Measurements from ENCODE around the gene KLC3.

DNA sequence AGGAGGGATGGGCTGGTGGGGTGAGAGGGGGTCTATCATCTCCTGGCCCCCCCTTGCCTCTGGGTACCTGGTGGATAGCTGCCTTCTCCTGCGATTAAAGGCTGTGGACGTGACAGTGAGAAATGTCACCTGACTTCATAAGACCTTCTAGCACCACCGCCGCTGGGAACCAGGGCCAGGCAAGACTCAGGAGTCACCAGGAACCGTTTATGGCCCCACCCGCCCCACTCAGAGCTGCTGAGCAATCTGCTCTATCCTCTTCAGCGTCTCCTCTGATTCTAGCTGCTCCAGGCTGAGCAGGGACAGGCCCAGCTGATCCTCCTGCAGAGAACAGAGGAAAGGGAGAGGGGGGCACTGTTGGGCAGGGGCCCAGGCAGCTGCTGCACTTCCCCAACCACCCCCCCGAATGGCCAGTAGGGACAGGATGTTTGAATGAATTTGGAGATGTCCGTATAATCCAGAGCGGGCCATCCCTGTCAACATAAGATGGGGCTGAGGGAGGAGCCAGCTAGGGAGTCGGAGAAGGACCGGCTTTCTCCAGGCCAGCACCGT lies 10.9 kb downstream of the KLC3 start:
- TF ChIP-seq, protein P1, sequence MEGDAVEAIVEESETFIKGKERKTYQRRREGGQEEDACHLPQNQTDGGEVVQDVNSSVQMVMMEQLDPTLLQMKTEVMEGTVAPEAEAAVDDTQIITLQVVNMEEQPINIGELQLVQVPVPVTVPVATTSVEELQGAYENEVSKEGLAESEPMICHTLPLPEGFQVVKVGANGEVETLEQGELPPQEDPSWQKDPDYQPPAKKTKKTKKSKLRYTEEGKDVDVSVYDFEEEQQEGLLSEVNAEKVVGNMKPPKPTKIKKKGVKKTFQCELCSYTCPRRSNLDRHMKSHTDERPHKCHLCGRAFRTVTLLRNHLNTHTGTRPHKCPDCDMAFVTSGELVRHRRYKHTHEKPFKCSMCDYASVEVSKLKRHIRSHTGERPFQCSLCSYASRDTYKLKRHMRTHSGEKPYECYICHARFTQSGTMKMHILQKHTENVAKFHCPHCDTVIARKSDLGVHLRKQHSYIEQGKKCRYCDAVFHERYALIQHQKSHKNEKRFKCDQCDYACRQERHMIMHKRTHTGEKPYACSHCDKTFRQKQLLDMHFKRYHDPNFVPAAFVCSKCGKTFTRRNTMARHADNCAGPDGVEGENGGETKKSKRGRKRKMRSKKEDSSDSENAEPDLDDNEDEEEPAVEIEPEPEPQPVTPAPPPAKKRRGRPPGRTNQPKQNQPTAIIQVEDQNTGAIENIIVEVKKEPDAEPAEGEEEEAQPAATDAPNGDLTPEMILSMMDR (IDR thresholded peaks at IDR 0.05), result no peak
- TF ChIP-seq, protein P2, sequence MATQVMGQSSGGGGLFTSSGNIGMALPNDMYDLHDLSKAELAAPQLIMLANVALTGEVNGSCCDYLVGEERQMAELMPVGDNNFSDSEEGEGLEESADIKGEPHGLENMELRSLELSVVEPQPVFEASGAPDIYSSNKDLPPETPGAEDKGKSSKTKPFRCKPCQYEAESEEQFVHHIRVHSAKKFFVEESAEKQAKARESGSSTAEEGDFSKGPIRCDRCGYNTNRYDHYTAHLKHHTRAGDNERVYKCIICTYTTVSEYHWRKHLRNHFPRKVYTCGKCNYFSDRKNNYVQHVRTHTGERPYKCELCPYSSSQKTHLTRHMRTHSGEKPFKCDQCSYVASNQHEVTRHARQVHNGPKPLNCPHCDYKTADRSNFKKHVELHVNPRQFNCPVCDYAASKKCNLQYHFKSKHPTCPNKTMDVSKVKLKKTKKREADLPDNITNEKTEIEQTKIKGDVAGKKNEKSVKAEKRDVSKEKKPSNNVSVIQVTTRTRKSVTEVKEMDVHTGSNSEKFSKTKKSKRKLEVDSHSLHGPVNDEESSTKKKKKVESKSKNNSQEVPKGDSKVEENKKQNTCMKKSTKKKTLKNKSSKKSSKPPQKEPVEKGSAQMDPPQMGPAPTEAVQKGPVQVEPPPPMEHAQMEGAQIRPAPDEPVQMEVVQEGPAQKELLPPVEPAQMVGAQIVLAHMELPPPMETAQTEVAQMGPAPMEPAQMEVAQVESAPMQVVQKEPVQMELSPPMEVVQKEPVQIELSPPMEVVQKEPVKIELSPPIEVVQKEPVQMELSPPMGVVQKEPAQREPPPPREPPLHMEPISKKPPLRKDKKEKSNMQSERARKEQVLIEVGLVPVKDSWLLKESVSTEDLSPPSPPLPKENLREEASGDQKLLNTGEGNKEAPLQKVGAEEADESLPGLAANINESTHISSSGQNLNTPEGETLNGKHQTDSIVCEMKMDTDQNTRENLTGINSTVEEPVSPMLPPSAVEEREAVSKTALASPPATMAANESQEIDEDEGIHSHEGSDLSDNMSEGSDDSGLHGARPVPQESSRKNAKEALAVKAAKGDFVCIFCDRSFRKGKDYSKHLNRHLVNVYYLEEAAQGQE (IDR thresholded peaks at IDR 0.05; ENCODE audit: insufficient read depth in 1 of 2, low read depth in 2 of 2, low read length in 1 of 2), result no peak
- TF ChIP-seq POLR2AphosphoS5 (IDR thresholded peaks at IDR 0.05; ENCODE audit: low read depth, low read length), result no peak

Measured in Panc1 (cell line).